Upper lobe of right lung (tissue), 1 donor: ENCODE results near the gene LRRK1. TPM values are rescaled to one million over a fixed set of nuclear protein-coding genes. Genes with fewer than 3 reads are reported as not detected.

ENCODE experiments used
- ATAC-seq: fragments of 200-7000 bp; cut with Tn5 transposase; one replicate; pipeline ENCODE4 v1.9.1; 2020; ENCODE audit warnings: mild to moderate bottlenecking, moderate library complexity
- DNase-seq: peaks from one replicate; pipeline ENCODE4 v3.0.0-alpha.2; 2020
- H3K27ac ChIP-seq: fragments of 200-600 bp; one replicate; pipeline ENCODE4 v1.8.0; 2022
- H3K27me3 ChIP-seq: fragments of 200-600 bp; one replicate; pipeline ENCODE4 v1.8.0; 2022; ENCODE audit warnings: mild to moderate bottlenecking
- H3K36me3 ChIP-seq: fragments of 200-600 bp; one replicate; pipeline ENCODE4 v1.8.0; 2022
- H3K4me1 ChIP-seq: fragments of 200-600 bp; one replicate; pipeline ENCODE4 v1.8.0; 2022
- H3K4me3 ChIP-seq: fragments of 200-600 bp; one replicate; pipeline ENCODE4 v1.8.0; 2022; ENCODE audit warnings: mild to moderate bottlenecking
- H3K9me3 ChIP-seq: fragments of 200-600 bp; one replicate; pipeline ENCODE4 v1.8.0; 2022
- CTCF ChIP-seq: fragments of 200-600 bp; IDR thresholded peaks from one replicate; pipeline ENCODE4 v1.8.0; 2022; ENCODE audit warnings: antibody characterized with exemption
- intact Hi-C: fragments of 100-400 bp; cut with DNase I; formaldehyde crosslinking; loops from one replicate; pipeline ENCODE4 v1.11.0; 2022
- total RNA-seq: library from RNA; stranded (reverse); fragmentation: NEBNext Ultra II Directional; extraction: Animal tissue kit (Norgen Biotek cat#: 25700); gene quantifications from one replicate; pipeline ENCODE4 v1.2.1, GENCODE V29; 2021
- donor health status: DM: no; HTN: yes; CAD: no; lungs with severe emphysema.

The LRRK1 gene
- total RNA-seq, 1 donor from 2014 or later, result 22.6 TPM

DNA sequence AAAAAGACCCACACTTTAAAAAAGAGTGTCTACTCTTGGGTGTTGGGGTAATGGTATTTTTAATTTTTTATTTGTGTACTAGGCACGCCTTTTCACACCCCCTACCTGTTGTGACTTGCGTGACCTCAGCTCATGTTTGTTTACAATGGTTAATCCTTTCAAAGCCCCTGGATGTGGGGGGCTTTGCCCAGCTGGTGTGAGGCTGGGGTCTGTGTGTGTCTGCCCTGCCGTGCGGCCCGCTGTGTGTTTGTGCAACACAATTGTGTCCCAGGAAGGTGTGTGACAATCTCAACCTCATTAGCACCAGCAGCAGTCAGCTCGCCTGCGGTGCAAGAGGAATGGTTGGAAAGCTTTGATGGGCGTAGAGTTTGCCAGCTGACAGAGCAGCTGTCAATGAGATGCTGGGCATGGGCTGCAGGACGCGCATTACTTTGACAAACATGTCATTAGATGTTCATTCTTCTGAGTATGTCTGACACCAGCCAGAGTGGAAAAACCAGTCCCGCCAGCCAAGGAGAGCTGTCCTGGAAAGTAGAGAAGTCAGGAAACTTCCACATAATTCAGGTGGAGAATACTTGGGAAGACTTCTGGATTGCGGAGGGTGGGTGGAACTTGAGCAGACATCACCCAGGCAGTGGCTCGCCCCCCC is 9.6 kb downstream of the LRRK1 start:
- intact Hi-C loops, result no loop called here
- peaks cover 32% of the 10 kb centered on the region for H3K36me3 ChIP-seq

GRCh38 chr15:100929641-100930042 is 10.5 kb downstream of the LRRK1 start:
- no peak overlapping the region for H3K27ac ChIP-seq

More for the DNA sequence above, 9.6 kb downstream of the LRRK1 start:
- ATAC-seq, result no peak
- DNase-seq, result no peak
- no peak for TF ChIP-seq CTCF
- Histone ChIP-seq H3K9me3 (no peaks in the 10 kb centered on the region), H3K27ac (no peak overlapping the region), H3K4me3 (no peak overlapping the region), H3K4me1 (no peaks in the 10 kb centered on the region), H3K27me3 (no peaks in the 10 kb centered on the region)

DNA sequence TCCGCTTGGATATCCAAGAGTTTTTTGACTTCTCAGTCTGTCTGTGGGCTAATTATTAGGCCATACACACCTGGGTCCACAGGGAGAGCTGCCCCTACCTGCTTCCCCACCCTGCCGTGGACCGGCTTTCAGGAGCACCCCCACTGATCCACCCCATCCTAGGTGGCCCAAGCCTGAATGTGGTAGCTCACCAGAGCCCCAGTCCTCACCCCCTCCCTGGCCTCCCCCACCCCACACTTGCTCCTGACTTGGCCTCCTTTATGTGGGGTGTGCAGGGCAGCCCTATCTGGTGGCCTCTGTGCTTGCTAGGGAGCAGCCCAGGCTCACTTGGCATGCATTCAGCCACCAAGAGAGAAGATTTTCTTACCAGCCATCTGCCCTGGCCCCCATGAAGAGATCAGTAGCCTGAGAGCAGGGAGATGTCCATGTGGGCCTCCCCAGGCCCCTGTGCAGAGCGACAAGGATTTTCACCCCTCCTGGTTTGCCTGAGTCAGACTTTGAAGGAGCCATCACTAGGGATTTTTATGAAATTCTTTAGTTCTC is 11.2 kb downstream of the LRRK1 start:
- Histone ChIP-seq H3K4me3 (no peak overlapping the region), H3K9me3 (no peaks in the 10 kb centered on the region), H3K27me3 (no peaks in the 10 kb centered on the region), H3K4me1 (no peaks in the 10 kb centered on the region), H3K36me3 (peaks cover 23% of the 10 kb centered on the region), H3K27ac (no peak overlapping the region)
- TF ChIP-seq CTCF, result no peak
- ATAC-seq, result no peak
- no peak for DNase-seq
- intact Hi-C loops, result no loop called here

More at GRCh38 chr15:100929641-100930042, 10.5 kb downstream of the LRRK1 start:
- ATAC-seq, result no peak
- TF ChIP-seq CTCF, result no peak
- Histone ChIP-seq H3K36me3 (peaks cover 30% of the 10 kb centered on the region), H3K27me3 (no peaks in the 10 kb centered on the region), H3K4me1 (no peaks in the 10 kb centered on the region), H3K9me3 (no peaks in the 10 kb centered on the region), H3K4me3 (no peak overlapping the region)
- intact Hi-C loops, result no loop called here
- no peak for DNase-seq

DNA sequence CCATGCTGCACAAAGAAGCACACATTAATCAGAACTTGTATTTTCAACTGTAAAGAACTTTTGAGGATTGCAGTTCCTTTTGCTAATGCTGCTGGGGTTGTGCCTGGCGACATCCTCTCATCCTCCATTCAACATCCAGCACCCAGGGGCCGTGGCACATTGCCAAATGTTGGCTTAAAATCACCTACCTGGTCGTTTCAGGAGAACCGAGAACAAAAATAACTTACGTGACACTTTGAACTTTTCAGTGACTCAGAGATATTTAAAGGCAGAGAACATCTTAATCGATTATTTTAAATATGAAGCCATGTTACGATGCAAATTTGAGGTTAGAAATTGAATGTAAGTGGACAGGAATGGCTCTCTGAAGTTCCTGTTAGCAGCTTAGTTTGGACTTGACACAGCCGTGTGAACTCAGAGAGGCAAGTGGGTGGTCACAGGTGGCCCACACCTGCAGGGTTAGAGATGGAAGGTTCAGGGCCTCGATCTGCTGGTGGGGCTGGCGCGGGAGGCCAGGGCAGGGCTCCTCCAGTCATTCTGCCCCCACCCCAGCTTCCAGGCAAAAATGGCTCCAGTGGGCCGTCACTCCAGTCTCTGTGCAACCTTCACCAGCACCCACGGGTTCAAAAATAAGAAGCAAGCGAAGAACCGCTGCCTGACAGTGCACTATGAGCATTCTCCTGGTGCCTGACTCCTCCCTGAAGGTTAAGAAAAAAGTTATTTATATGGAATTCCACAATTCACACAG is 12.2 kb downstream of the LRRK1 start:
- no peak overlapping the region for H3K27ac ChIP-seq
- no peak for ATAC-seq
- intact Hi-C loops, result no loop called here

More for the DNA sequence above, 12.2 kb downstream of the LRRK1 start:
- peaks cover 18% of the 10 kb centered on the region for H3K36me3 ChIP-seq
- no peak for TF ChIP-seq CTCF
- no peaks in the 10 kb centered on the region for H3K27me3 ChIP-seq
- H3K9me3 ChIP-seq, result no peaks in the 10 kb centered on the region
- DNase-seq, result no peak
- no peak overlapping the region for H3K4me3 ChIP-seq
- no peaks in the 10 kb centered on the region for H3K4me1 ChIP-seq
